ENCODE data around the gene ANKLE1. TPM values are rescaled to one million over a fixed set of nuclear protein-coding genes. Genes with fewer than 3 reads are reported as not detected.

ANKLE1 gene
- polyA plus RNA-seq, 1 of the 3 experiments (the other 2 are of a cell fraction): 2.6 TPM

GRCh38 chr19:17243211-17243829 is 38.4 kb upstream of the ANKLE1 start:
- H3K27me3 ChIP-seq (ENCODE audit: insufficient read depth): no peaks in the 10 kb centered on the region
- H4K20me1 ChIP-seq (ENCODE audit: insufficient read depth): peaks cover 16% of the 10 kb centered on the region; the same call in 1 of the 2 replicates
- POLR2A ChIA-PET: interaction anchor here (1.4 to 3.7 kb wide), 5 partner anchors 8 to 62 kb away, joined by 3 to 15 read pairs (median 5); partner anchors contain the start of genes ANKLE1, BABAM1, MRPL34 and USE1
- no peaks in the 10 kb centered on the region for H3K9me2 ChIP-seq
- H3K27ac ChIP-seq (ENCODE audit: low read depth in 2 of 2, low read length in 1 of 2): peak overlapping the region; percentile 34 to 81; a peak in 3 of 4 replicates
- peak; percentile 52 for DNase-seq
- peak overlapping the region; percentile 99 for H3K4me2 ChIP-seq
- WGBS (ENCODE audit: low lambda C conversion rate): 53% methylated on average over 7 of the region's 8 CpGs
- H3K9ac ChIP-seq: peak overlapping the region; percentile 67
- H3K4me1 ChIP-seq (ENCODE audit: control insufficient read depth in 1 of 2, insufficient read depth in 2 of 2, low read depth in 1 of 2, low read length in 1 of 2): peaks cover 6 to 23% of the 10 kb centered on the region in 2 experiments; a peak in 2 of 4 replicates
- H2AFZ ChIP-seq (ENCODE audit: low read depth): no peak overlapping the region
- no peaks in the 10 kb centered on the region for H3K9me3 ChIP-seq
- H3K36me3 ChIP-seq (replicated peaks in 1 of 2; ENCODE audit: control insufficient read depth in 1 of 2, insufficient read depth in 2 of 2, low read length in 1 of 2): peaks cover 3 to 7% of the 10 kb centered on the region in 2 experiments
- CTCF ChIA-PET: interaction anchor here (0.8 to 3.1 kb wide), 3 partner anchors 9 to 40 kb away, joined by 3 to 13 read pairs (median 3); no protein-coding TSS in a partner anchor
- TF ChIP-seq MXI1 (IDR thresholded peaks at IDR 0.05; ENCODE audit: low read depth, low read length) (0 out of 2 replicates have a peak, but pooled peaks have one; percentile 6), YY1 (IDR thresholded peaks at IDR 0.05; ENCODE audit: low read depth) (no peak), ZBTB33 (IDR thresholded peaks at IDR 0.05; ENCODE audit: borderline replicate concordance, low read depth) (no peak)
- H3K79me2 ChIP-seq (ENCODE audit: insufficient read depth): peaks cover 65% of the 10 kb centered on the region
- H3F3A ChIP-seq (replicated peaks; ENCODE audit: insufficient read depth): peaks cover 12% of the 10 kb centered on the region
- peak overlapping the region; percentile 92 to 97 for H3K4me3 ChIP-seq (ENCODE audit: low read depth in 2 of 2, low read length in 1 of 2)

GRCh38 chr19:17243830-17244617 is 37.7 kb upstream of the ANKLE1 start:
- peaks cover 60% of the 10 kb centered on the region for H3K79me2 ChIP-seq (ENCODE audit: insufficient read depth)
- H3K27me3 ChIP-seq (ENCODE audit: insufficient read depth): no peaks in the 10 kb centered on the region
- H3K36me3 ChIP-seq (replicated peaks in 1 of 2; ENCODE audit: control insufficient read depth in 1 of 2, insufficient read depth in 2 of 2, low read length in 1 of 2): peaks cover 3 to 7% of the 10 kb centered on the region in 2 experiments
- H3K4me1 ChIP-seq (ENCODE audit: control insufficient read depth in 1 of 2, insufficient read depth in 2 of 2, low read depth in 1 of 2, low read length in 1 of 2): peaks cover 6 to 27% of the 10 kb centered on the region in 2 experiments; a peak in 2 of 4 replicates
- peaks cover 11% of the 10 kb centered on the region for H3F3A ChIP-seq (replicated peaks; ENCODE audit: insufficient read depth)
- H3K9me3 ChIP-seq: no peaks in the 10 kb centered on the region
- peak overlapping the region; percentile 92 to 97 for H3K4me3 ChIP-seq (ENCODE audit: low read depth in 2 of 2, low read length in 1 of 2)
- CTCF ChIA-PET: interaction anchor here (1.1 to 3.1 kb wide), 4 partner anchors 8 to 39 kb away, joined by 3 to 13 read pairs (median 4); no protein-coding TSS in a partner anchor
- peak overlapping the region; percentile 99 for H3K4me2 ChIP-seq
- POLR2A ChIA-PET: interaction anchor here (1.4 to 3.7 kb wide), 5 partner anchors 9 to 61 kb away, joined by 3 to 15 read pairs (median 5); partner anchors contain the start of genes ANKLE1, BABAM1, MRPL34 and USE1
- H3K9ac ChIP-seq: peak overlapping the region; percentile 67
- peak overlapping the region; percentile 34 to 81; a peak in 3 of 4 replicates for H3K27ac ChIP-seq (ENCODE audit: low read depth in 2 of 2, low read length in 1 of 2)
- peak overlapping the region; percentile 46; the same call in 1 of the 2 replicates for H2AFZ ChIP-seq (ENCODE audit: low read depth)
- WGBS (ENCODE audit: low lambda C conversion rate): 0% methylated on average over 15 of the region's 52 CpGs
- H4K20me1 ChIP-seq (ENCODE audit: insufficient read depth): peaks cover 16% of the 10 kb centered on the region; the same call in 1 of the 2 replicates
- DNase-seq: peak; percentile 71
- no peaks in the 10 kb centered on the region for H3K9me2 ChIP-seq
- TF ChIP-seq NFIC (IDR thresholded peaks at IDR 0.05; ENCODE audit: borderline replicate concordance) (no peak), CHD2 (IDR thresholded peaks at IDR 0.05; ENCODE audit: low read length, partially characterized antibody) (no peak), SIN3A (IDR thresholded peaks at IDR 0.05; ENCODE audit: borderline replicate concordance, low read depth, low read length) (peak; percentile 7; the same call in 1 of the 2 replicates), FOXM1 (IDR thresholded peaks at IDR 0.05; ENCODE audit: low read depth) (no peak), GABPA (IDR thresholded peaks at IDR 0.05; ENCODE audit: low read depth) (peak; percentile 59), FOXJ3 (CRISPR knock-in tag; IDR thresholded peaks at IDR 0.05) (no peak), NRF1 (IDR thresholded peaks at IDR 0.05; ENCODE audit: low read depth, low read length) (no peak), TCF12 (IDR thresholded peaks at IDR 0.05) (no peak), TAF1 (IDR thresholded peaks at IDR 0.05; ENCODE audit: borderline replicate concordance, low read depth, low read length) (no peak), RFX5 (IDR thresholded peaks at IDR 0.05; ENCODE audit: low read length) (no peak), POLR2AphosphoS5 (IDR thresholded peaks at IDR 0.05; ENCODE audit: low read depth, low read length) (no peak), ZBTB33 (IDR thresholded peaks at IDR 0.05; ENCODE audit: borderline replicate concordance, low read depth) (no peak), MXI1 (IDR thresholded peaks at IDR 0.05; ENCODE audit: low read depth, low read length) (0 out of 2 replicates have a peak, but pooled peaks have one; percentile 15), MAX (IDR thresholded peaks at IDR 0.05; ENCODE audit: low read depth) (peak; percentile 26; the same call in 1 of the 2 replicates), PBX3 (IDR thresholded peaks at IDR 0.05) (no peak), USF2 (IDR thresholded peaks at IDR 0.05; ENCODE audit: borderline replicate concordance, low read depth, low read length) (no peak)

All from SK-N-SH (cell line).